Embryonic facial prominence (tissue), 1 donor: ENCODE measurements around the gene HHIPL2.
"Not testable (repeated sequence)": the region's sequence is repeated elsewhere in the genome, so short reads cannot be mapped to it uniquely, and the experiment has no call there.

Experiments
- DNase-seq: peaks from one replicate; pipeline ENCODE4 v3.0.0-alpha.2; 2016; ENCODE audit errors: extremely low spot score

HHIPL2 gene

GRCh38 chr1:222540598-222540995, 7.3 kb downstream of the HHIPL2 start:
- no peak for DNase-seq

GRCh38 chr1:222539951-222540597, 7.8 kb downstream of the HHIPL2 start:
- no peak for DNase-seq

- DNase-seq: no peak
Observed at GRCh38 chr1:222535455-222535854, 12.4 kb downstream of the HHIPL2 start.

GRCh38 chr1:222530852-222531251, 17.1 kb downstream of the HHIPL2 start:
- DNase-seq: no peak

GRCh38 chr1:222529916-222530315, 18.0 kb downstream of the HHIPL2 start:
- no peak for DNase-seq

- DNase-seq: no peak
Observed at GRCh38 chr1:222529181-222529580, 18.7 kb downstream of the HHIPL2 start.

GRCh38 chr1:222525951-222526350, 22.0 kb downstream of the HHIPL2 start:
- no peak for DNase-seq

GRCh38 chr1:222523852-222524251, 24.1 kb downstream of the HHIPL2 start:
- DNase-seq: no peak

- DNase-seq: no peak
Observed at GRCh38 chr1:222522105-222522915, 25.6 kb downstream of the HHIPL2 start.

GRCh38 chr1:222521299-222522104, 26.4 kb downstream of the HHIPL2 start:
- no peak for DNase-seq

- DNase-seq: not testable (repeated sequence)
Observed at GRCh38 chr1:222489496-222489895, 58.4 kb downstream of the HHIPL2 start.

- DNase-seq: not testable (repeated sequence)
Observed at GRCh38 chr1:222487774-222488173, 60.1 kb downstream of the HHIPL2 start.

GRCh38 chr1:222484005-222484404, 63.9 kb downstream of the HHIPL2 start:
- DNase-seq: not testable (repeated sequence)

- DNase-seq: not testable (repeated sequence)
Observed at GRCh38 chr1:222479567-222479966, 68.3 kb downstream of the HHIPL2 start.

- DNase-seq: not testable (repeated sequence)
Observed at GRCh38 chr1:222476436-222476835, 71.5 kb downstream of the HHIPL2 start.

- DNase-seq: not testable (repeated sequence)
Observed at GRCh38 chr1:222473717-222474116, 74.2 kb downstream of the HHIPL2 start.

GRCh38 chr1:222472776-222473540, 74.9 kb downstream of the HHIPL2 start:
- not testable (repeated sequence) for DNase-seq
